SH-SY5Y (cell line): ENCODE measurements around the gene ABCA1.

Experiments
- GATA2 ChIP-seq: IDR thresholded peaks from 2 replicates; pipeline ENCODE4 v1.6.1; 2011; ENCODE audit warnings: mild to moderate bottlenecking, low read depth, low read length
- GATA3 ChIP-seq: IDR thresholded peaks from 2 replicates; pipeline ENCODE4 v1.6.1; 2011; ENCODE audit warnings: low read depth, mild to moderate bottlenecking, low read length, moderate library complexity

DNA sequence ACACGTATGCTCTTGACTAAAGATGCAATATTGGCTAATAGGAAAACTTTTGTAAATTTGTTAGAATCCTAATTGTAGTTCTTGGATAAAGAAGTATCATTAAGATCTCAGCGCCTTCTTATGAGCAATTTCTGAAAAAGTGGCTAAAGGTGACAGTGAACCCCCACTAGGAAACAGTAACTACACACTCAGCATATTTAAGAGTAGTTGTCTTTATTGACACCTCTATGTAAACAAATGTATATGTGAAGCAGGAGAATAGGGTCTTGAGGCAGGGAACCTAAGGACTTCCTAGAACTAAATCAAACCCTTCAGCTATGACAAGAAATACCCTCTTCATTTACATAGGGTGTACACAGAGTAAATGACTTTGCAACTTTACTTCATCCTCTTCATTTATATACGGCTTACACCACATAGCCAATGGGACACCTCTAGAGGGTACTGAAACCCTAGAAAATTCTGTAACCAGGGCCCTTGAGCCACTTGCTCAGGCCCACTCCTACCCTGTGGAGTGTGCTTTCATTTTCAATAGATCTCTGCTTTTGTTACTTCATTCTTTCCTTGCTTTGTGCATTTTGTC lies 177.7 kb downstream of the ABCA1 start:
- TF ChIP-seq GATA3 (no peak), GATA2 (no peak)
